Thyroid gland (tissue), 4 donors: Measurements from ENCODE around the gene SGSH. TPM values are rescaled to one million over a fixed set of nuclear protein-coding genes. Genes with fewer than 3 reads are reported as not detected.

Experiments
- DNase-seq, 2 donors: peaks; one replicate each; pipeline ENCODE4 v3.0.0-alpha.2; 2019
- H3K27ac ChIP-seq, 3 donors: fragments of 200-600 bp; sonication (generic); 1 replicate in 2 of 3; 2 replicates in 1 of 3; pipeline ENCODE4 v1.5.1; 2016 to 2019; ENCODE audit warnings: mild to moderate bottlenecking in 1 of 3, moderate library complexity in 1 of 3
- H3K27me3 ChIP-seq: fragments of 200-600 bp; sonication (generic); one replicate; pipeline ENCODE4 v1.5.1; 2019
- H3K36me3 ChIP-seq, 2 donors: fragments of 200-600 bp; sonication (generic); one replicate each; pipeline ENCODE4 v1.5.1; 2016 to 2019
- H3K4me1 ChIP-seq, 2 donors: fragments of 200-600 bp; sonication (generic); one replicate each; pipeline ENCODE4 v1.5.1; 2017 to 2019
- H3K4me3 ChIP-seq, 3 donors: fragments of 200-600 bp; sonication (generic); replicated peaks in 1 of 3; 1 replicate in 2 of 3; 2 replicates in 1 of 3; pipeline ENCODE4 v1.5.1; 2016; ENCODE audit warnings: mild to moderate bottlenecking in 1 of 3
- H3K9me3 ChIP-seq: fragments of 200-600 bp; sonication (generic); one replicate; pipeline ENCODE4 v1.5.1; 2017
- CTCF ChIP-seq, 6 experiments: fragments of 200-600 bp in 3 of 6; fragments of 450-650 bp in 3 of 6; sonication (generic) in 3 of 6; IDR thresholded peaks; one replicate each; pipeline ENCODE4 v1.5.1; 2016 to 2019; ENCODE audit warnings: antibody characterized with exemption in 6 of 6, mild to moderate bottlenecking in 2 of 6, inconsistent platforms in 1 of 6, moderate library complexity in 1 of 6
- POLR2A ChIP-seq, 2 donors: fragments of 450-650 bp; IDR thresholded peaks; one replicate each; pipeline ENCODE4 v1.6.1; 2017; ENCODE audit warnings: antibody characterized with exemption in 2 of 2, mild to moderate bottlenecking in 2 of 2, moderate library complexity in 1 of 2
- WGBS, 2 donors: methylation state at CpG; one replicate each; pipeline ENCODE4 v1.1.5; 2017; 5-methylcytosine and 5-hydroxymethylcytosine counted together
- intact Hi-C: fragments of 100-400 bp; cut with DNase I; formaldehyde crosslinking; loops from one replicate; pipeline ENCODE4 v1.15.1; 2023
- total RNA-seq, 4 donors: library from RNA; depleted of rRNA; stranded (reverse); fragments of >200 nt; gene quantifications; one replicate each; pipeline ENCODE4 v1.2.3, GENCODE V29; 2016

The SGSH gene
- total RNA-seq, 4 donors from 2014 or later, result 31.8 to 48.5 (median 38.2) TPM

DNA sequence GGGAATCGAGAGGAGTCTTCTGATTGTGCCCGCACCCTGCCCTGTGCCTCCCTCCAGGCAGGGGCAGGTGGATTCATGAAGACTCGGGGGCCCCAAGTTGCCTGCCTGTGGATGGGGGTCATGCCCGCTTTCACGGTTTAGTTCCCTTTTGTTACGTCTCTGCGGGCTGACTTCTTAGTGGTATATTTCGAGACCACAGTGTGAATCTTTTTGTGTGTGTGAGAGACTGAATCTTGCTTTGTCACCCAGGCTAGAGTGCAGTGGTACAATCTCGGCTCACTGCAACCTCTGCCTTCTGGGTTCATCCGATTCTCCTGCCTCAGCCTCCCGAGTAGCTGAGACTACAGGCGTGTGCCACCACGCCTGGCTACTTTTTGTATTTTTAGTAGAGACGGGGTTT is 22.4 kb upstream of the SGSH start:
- WGBS, 2 donors, result 88 to 94% methylated on average over 13 to 14 of the region's 14 CpGs
- no peak overlapping the region for H3K4me3 ChIP-seq
- H3K27ac ChIP-seq, result no peak overlapping the region
- no peak for TF ChIP-seq CTCF (IDR thresholded peaks at IDR 0.05)
- no peak for TF ChIP-seq POLR2A (IDR thresholded peaks at IDR 0.05)
- DNase-seq, result no peak
- H3K36me3 ChIP-seq, result peaks cover 52 to 57% of the 10 kb centered on the region in 2 donors
- H3K4me1 ChIP-seq, result no peaks in the 10 kb centered on the region
- no peaks in the 10 kb centered on the region for H3K9me3 ChIP-seq
- intact Hi-C loops, result no loop called here
- H3K27me3 ChIP-seq, result no peaks in the 10 kb centered on the region

DNA sequence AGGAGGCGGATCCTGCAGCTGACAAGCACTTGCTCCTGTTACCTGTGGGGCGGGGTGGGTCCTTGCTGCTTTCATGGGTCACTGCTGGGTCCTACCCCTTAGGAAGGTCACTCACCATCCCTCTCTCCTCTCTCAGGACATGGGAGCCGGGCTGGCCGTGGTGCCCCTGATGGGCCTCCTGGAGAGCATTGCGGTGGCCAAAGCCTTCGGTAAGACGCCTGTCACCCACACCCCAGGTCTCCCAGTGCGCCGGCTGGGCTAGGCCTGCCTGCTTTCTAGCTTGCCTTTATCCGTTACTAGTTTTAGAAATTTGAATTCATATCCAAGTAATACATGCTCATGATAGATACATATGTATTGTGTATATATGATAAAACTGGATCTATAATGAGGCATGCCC is 17.3 kb upstream of the SGSH start:
- TF ChIP-seq POLR2A (IDR thresholded peaks at IDR 0.05) (no peak), CTCF (IDR thresholded peaks at IDR 0.05) (no peak)
- H3K9me3 ChIP-seq, result no peaks in the 10 kb centered on the region
- H3K36me3 ChIP-seq, result peaks cover 47 to 54% of the 10 kb centered on the region in 2 donors
- H3K4me1 ChIP-seq, result no peaks in the 10 kb centered on the region
- H3K27ac ChIP-seq, result no peak overlapping the region
- DNase-seq, result no peak
- intact Hi-C loops, result no loop called here
- 98% methylated on average over 9 to 10 of the region's 10 CpGs for WGBS, 2 donors
- H3K4me3 ChIP-seq, result no peak overlapping the region
- no peaks in the 10 kb centered on the region for H3K27me3 ChIP-seq

DNA sequence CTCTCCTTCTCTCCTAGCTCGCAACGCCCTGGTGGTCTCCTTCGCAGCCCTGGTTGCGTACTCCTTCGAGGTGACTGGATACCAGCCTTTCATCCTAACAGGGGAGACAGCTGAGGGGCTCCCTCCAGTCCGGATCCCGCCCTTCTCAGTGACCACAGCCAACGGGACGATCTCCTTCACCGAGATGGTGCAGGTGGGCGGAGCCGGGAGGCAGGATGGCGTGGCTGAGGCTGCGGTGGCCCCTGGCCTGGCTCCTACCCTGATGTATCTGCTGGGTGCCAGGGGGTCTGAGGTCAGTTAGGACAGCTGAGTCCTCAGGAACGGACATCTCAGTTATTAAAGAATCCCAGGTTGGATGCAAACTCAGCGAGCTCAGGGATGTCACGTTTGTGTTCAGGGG is 16.8 kb upstream of the SGSH start:
- no peak for DNase-seq
- TF ChIP-seq POLR2A (IDR thresholded peaks at IDR 0.05) (no peak), CTCF (IDR thresholded peaks at IDR 0.05) (no peak)
- Histone ChIP-seq H3K4me3 (no peak overlapping the region), H3K9me3 (no peaks in the 10 kb centered on the region), H3K36me3 (peaks cover 44 to 55% of the 10 kb centered on the region in 2 donors), H3K27me3 (no peaks in the 10 kb centered on the region), H3K27ac (no peak overlapping the region), H3K4me1 (no peaks in the 10 kb centered on the region)
- intact Hi-C loops, result no loop called here
- 86 to 87% methylated on average over 5 to 16 of the region's 17 CpGs for WGBS, 2 donors

GRCh38 chr17:80233202-80233601 is 13.1 kb upstream of the SGSH start:
- intact Hi-C loops, result no loop called here
- H3K36me3 ChIP-seq, result peaks cover 36 to 39% of the 10 kb centered on the region in 2 donors
- DNase-seq, result no peak

DNA sequence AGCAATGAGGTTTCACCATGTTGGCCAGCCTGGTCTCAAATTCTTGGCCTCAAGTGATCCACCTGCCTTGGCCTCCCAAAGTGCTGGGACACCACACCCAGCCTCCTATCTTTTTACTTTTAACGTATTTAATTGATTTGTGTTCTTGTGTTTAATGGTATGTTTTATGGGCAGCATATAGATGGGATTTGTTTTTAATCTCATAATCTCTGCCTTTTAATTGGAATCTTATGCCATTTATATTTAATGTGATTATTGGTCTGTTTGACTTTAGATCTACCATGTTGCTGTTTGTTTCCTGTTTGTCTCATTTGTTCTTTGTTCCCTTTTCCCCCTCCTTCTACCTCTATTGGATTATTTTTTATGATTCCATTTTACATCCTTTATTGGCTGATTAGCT is 12.3 kb upstream of the SGSH start:
- Histone ChIP-seq H3K27me3 (no peaks in the 10 kb centered on the region), H3K36me3 (peaks cover 36 to 39% of the 10 kb centered on the region in 2 donors), H3K9me3 (no peaks in the 10 kb centered on the region), H3K4me1 (no peaks in the 10 kb centered on the region), H3K27ac (no peak overlapping the region), H3K4me3 (no peak overlapping the region)
- TF ChIP-seq CTCF (IDR thresholded peaks at IDR 0.05) (no peak), POLR2A (IDR thresholded peaks at IDR 0.05) (no peak)
- intact Hi-C loops, result no loop called here
- WGBS, 2 donors, result 97 to 98% methylated on average over 1 of the region's 1 CpG
- DNase-seq, result no peak

More at GRCh38 chr17:80233202-80233601, 13.1 kb upstream of the SGSH start:
- no peaks in the 10 kb centered on the region for H3K27me3 ChIP-seq
- WGBS, 2 donors, result 92 to 98% methylated on average over 3 of the region's 3 CpGs
- TF ChIP-seq CTCF (IDR thresholded peaks at IDR 0.05), result no peak
- TF ChIP-seq POLR2A (IDR thresholded peaks at IDR 0.05), result no peak
- H3K4me3 ChIP-seq, result no peak overlapping the region
- no peak overlapping the region for H3K27ac ChIP-seq
- H3K4me1 ChIP-seq, result no peaks in the 10 kb centered on the region
- no peaks in the 10 kb centered on the region for H3K9me3 ChIP-seq
